CD4-positive, alpha-beta T cell treated with Interleukin-10 for 1 hour (primary cell): Measurements from ENCODE around the gene MOGAT2.
"Not testable (repeated sequence)": the region's sequence is repeated elsewhere in the genome, so short reads cannot be mapped to it uniquely, and the experiment has no call there.

ENCODE experiments used
- DNase-seq: peaks from one replicate; pipeline ENCODE4 v3.0.0-alpha.2; 2020

Gene MOGAT2

DNA sequence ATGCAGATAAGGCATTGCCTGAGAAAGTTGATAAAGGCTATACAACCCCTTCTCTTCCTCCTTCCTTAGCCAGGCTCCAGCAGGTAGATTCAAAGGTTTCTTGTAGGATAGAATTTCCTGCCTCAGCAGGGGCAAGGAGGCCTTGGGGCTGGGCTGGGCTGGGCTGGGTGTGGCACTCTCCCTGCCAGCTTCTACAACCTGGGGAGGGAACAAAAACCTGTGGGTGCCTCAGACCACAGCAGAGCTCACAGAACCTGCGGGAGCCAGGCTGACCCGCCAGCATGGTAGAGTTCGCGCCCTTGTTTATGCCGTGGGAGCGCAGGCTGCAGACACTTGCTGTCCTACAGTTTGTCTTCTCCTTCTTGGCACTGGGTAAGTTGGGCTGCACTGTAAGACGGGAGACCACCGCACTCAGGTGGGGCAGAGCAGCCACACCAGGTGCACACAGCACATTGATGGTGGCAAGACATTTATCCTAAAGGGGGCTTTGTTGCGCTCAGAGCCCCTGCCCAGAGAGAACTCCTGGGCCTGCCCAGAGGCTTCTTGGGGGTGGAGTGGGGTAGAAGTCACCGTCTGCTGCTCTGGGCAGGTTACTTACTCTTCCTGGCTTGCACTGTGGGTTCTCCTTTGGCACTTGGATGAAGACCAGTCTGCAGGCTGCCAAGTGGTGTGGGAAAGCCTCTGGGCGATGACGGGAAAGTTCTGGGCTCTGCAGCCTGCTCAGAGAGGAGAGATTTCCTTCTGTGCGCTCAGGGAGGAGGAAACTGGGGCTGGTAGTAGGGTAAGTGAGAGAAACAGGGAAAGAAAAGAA is at the start of gene MOGAT2:
MOGAT2 (plus strand) TSS at position 231 of the 811 bp plus-strand sequence; CDS start at position 282, 51 bp downstream.
- DNase-seq: no peak

DNA sequence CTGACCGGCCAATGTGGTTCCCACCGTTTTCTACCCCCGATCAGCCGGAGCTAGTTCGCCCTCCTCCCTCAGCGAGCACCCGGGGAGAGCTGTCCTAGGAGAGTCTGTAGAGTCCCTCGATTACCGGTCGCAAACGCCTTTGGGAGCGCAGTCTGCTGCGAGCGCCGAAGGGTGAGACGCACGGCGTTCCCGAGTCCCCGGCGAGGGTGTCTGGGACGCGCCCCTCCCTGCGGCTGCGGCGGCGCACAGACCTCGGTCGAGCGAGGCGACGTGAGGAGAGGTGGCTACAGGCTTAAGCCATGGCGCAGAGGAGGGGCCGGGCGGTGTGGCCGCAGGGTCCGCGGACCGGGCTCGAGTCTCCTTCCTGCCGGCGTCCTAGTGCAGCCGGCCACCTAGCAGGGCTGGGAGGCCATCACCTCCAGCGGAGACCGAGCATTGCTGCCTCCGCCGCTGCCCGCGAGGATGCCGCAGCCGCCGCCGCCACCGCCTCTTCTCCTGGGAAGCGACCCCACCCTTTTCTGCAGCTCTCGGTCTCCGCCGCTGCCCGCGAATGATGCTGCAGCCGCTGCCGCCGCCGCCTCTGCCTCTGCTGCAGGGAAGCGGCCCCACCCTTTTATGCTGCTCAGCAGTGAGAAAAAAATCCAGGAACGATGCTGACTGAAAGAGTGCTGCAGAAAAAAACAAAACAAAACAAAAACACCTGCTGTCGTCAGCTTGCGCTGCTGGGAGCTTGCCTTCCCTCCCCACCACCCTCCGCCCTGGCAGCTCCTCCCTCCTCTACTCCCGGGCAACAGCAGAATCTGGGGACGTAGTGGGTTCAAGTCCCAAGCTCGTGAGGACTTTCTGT is 49.0 kb upstream of the MOGAT2 start, which contains the start of gene MAP6:
MAP6 (minus strand) TSS at position 588 of the 847 bp plus-strand sequence. CDS start 669 bp downstream, outside the sequence.
- peak; percentile 9 for DNase-seq

DNA sequence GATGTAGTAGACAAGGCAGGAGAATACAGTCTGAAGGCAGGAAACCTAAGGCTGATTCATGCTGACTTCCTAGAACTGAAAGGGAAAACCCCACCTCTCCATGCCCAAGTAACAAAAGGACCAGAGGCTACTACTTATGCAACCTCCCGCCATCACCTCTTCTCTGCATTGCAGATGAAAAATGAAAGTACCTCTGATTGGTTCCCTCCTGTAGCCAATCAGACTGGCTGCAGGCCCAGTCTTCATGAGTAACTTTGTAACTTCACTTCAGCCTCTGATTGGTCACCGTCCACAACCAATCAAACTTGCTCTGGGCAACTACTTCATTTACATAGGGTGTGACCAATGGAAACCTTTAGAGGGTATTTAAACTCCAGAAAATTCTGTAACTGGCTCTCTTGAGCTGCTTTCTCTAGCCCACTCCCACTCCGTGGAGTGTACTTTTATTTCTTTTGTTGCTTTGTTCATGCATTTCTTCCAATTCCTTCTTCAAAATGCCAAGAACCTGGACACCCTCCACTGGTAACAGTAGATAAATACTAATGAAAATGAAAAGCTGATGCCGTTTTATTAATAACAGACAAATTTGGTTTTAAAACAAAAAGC is 43.6 kb upstream of the MOGAT2 start:
- DNase-seq: no peak

DNA sequence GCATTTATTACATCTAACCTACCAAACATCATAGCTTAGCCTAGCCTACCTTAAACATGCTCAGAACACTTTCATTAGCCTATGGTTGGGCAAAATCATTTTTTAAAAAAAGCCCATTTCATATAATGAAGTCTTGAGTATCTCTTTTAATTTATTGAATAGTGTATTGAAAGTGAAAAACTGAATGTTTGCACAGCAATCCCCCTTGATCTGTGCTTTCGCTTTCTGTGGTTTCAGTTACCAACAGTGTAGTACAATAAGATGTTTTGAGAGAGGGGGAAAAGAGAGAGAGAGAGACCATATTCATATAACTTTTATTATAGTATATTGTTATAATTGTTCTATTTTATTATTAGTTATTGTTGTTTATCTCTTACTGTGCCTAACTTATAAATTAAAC is 40.4 kb upstream of the MOGAT2 start:
- DNase-seq: no peak

DNA sequence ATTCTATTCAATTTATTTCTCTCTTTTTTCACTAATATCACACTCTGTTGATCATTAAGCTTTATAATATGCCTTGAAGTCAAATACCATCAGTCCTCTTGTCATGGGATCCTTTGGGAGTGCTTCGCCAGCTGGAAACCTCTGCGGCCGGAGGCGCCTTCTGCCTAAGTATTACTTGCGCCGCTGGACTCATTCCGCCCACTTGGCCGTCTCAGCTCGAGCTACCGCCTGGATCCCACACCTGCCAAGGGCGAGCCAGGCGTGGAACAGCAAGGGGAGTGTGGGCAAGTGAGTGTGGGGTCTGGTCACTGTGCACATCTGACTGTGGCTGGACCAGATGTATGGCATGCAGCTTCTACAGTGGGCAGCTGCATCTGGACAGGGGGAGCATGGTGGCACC is 39.7 kb upstream of the MOGAT2 start:
- DNase-seq: no peak

DNA sequence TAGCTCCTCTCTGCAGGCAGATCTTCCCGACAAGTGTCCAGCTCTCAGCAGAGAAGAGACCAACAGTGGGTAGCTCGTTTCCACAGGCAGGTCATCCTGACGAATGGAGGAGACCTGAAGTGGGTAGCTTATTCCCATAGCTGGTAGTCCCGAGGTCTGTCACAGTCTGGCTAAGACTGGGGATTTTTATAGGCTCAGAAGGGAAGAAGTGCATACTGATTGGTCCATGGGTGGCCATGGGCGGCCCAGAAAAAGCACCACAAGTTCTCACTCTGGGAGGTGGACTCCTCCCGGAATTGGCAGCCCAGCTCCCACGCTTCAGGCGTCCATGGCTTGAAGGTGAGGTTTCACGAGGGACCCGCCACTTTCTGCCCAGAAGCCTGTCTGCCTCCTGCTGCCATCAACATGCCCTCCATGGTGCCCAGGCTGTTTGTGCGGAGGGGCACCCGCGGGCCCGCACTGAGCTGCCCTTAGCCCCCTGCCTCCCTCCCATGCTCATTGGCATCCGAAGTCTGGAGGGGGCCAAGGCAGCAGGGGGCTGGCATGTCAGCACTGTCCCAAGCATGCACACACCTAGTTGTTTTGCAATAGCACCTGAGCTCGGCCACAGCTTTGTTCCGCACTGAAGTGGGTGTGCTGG is 38.9 kb upstream of the MOGAT2 start:
- DNase-seq: no peak

DNA sequence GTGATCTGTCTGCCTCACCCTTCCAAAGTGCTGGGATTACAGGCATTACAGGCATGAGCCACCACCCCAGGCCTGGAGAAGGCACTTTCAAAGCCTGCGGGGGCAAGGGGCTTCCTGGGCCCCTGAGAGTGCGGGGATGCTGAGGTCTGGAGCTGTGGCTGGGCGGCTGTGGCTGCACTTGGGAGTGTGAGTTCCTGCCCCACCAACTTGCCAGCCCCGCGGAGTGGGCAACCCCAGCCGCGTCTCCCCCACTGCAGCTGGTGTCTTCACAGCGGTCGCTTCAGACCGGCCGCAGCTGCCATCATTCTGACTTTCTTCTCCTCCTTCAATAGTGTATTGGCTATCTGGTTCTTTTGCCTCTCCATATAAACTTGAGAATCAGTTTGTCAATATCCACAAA is 38.1 kb upstream of the MOGAT2 start:
- DNase-seq: no peak

DNA sequence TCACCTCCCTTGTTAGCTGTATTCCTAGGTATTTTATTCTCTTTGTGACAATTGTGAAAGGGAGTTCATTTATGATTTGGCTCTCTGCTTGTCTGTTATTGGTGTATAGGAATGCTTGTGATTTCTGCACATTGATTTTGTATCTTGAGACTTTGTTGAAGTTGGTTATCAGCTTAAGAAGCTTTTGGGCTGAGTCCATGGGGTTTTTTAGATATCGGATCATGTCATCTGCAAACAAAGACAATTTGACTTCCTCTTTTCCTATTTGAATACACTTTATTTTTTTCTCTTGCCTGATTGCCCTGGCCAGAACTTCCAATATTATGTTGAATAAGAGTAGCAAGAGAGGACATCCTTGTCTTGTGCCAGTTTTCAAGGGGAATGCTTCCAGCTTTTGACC is 33.8 kb upstream of the MOGAT2 start:
- DNase-seq: not testable (repeated sequence)

DNA sequence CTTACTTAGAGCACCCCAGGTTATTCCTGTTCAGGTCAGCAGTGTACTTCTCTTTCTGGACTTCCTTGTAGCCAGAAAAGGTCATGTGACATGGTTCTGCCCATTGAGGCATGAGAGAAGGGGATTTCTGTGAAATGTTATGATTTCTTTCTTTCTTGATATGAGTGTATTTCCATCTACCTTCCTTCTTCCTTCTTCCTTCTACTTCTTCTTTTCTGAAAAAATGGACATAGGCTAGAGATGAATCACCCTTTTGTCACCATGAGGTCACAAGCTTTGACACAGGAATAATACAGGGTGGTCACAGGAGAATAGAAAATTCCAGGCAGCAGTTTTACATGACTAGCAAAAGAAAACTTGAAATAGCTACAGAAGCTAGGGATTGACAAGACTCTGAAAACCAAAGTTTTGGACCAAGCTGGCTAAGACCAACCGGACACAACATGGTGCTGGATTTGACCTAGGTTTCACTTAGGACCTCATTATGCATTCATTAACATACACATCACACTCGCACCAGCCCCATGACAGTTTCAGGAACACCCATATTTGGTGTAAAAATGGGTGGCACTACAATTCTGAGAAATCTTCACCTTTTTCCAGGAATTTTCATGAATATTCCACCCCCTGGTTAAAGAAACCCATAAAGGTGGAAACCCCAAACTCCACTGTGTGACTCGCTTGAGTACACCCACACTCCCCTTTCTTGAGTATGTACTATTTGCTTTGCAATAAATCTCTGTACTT is 27.6 kb upstream of the MOGAT2 start:
- no peak for DNase-seq

DNA sequence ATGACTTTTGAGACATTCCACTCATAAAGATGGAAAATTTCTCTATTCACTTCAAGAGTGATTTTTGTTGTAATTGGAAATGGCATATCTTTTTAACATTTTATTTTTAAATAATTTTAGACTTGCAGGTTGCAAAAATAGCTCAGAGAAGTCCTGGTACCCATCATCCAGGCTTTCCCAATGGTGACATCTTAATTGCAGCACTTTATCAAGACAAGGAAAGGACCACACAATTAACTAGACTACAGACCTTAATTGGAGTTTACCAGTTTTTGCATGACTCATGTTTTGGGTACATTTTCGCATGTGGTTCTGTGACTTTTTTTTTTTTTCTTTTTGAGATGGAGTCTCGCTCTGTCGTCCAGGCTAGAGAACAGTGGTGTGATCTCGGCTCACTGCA is 25.8 kb upstream of the MOGAT2 start:
- DNase-seq: no peak

DNA sequence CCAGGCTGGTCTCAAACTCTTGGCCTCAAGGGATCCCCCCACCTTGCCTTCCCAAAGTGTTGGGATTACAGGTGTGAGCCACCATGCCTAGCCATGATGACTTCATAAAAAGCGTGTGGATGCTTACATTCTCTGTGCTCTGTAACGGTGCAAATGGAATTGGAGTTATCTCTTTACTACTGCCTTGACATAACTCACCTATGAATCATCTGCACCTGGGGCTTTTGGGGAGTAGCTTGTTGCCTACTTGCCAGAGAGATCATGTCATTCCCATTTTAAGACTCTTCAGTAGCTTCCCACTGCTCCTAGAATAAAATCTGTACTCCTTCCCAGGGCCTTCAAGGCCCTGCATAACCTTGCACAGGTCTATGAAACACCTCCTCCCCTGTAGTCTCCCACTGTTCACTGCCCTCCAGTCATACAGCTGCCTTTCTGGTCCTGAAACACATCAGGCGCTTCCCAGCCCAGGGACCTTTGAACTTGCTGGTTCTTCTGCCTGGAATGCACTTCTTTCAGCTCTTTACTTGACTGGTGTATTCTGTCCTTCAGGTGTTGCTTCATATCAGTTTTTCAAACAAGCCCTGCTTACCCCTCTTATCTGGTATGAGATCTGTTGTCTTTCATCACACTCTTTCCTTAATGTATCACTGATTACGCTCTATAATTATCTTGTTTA is 19.6 kb upstream of the MOGAT2 start:
- no peak for DNase-seq

DNA sequence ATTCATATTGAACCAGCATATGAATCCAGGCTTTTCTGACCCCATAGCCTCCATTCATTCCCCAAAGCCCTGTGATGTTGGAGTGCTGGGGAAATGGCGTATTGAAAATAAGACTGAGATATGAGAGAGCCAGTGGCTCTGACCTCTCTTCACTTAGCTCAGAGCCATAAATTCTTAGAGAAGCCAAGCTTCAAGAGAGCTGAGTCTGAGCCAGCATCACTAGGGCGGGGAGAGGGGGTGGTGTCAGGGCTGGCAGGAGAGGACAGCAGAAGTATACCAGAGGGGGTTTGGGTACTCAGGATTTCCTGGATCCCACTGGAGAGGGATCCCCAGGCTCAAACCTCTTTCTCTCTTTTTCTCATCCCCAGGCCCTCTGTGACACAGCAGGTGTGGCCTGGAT is 16.7 kb upstream of the MOGAT2 start:
- DNase-seq: no peak

DNA sequence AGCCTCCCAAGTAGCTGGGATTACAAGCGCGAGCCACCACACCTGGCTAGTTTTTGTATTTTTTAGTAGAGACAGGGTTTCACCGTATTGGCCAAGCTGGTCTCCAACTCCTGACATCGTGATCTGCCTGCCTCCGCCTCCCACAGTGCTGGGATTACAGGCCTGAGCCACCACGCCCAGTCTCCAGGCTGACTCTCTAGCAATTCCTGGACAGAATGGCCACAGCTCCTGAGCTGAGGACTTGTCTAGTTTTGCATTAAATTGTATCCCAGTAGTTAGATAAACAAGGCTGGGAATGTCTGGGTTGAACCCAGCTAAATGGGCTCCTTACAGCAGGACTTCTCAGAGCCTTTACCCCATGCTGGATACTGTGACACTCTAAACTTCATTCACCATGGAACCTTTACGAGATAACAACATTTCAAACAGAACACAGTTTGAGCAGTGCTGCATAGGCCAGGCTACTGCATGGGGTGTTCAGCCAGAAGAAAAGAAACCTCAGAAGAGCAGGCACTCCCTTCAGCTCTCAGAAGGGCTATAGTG is 13.9 kb upstream of the MOGAT2 start:
- DNase-seq: no peak

DNA sequence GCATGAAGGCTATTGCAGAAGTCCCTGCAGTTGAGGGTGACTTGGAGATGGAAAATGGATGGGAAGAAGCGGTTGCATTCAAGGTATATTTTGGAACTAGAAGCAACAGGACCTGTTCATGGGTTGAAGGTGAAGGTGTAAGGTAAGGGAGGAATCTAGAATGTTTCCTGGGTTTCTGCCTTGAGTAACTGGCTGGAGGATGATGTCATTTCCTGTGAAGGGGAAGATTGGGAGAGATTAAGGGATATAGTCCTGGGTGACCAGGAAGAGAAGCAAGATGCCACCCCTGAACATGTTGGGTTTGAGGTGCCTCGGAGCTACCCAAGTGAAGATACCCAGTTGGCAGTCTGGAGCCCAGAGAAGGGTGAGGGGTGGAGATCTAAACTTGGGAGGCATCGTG is 12.1 kb upstream of the MOGAT2 start:
- no peak for DNase-seq

DNA sequence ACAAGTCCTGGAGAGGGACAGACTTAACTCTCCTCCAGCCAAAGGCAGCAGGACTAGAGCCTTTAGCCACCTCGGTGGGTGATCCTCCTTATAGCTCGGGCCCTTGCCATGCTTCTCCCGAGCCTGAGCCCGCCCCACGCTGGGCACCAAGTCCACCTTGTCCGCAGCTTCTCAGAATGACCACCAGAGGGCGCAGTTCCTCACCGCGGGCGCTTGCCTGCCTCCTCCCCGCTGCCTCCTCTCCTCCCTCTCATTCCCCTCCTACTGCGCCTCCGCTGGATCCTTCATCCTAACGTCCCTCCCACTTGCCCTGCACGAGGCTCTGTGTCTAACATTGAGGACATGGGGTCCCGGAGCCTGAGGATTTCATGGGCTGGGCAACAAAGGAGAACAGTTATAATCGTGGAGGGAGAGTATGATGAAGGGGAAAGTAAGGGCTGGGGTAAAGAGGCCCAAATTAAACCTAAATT is 11.3 kb upstream of the MOGAT2 start:
- DNase-seq: peak; percentile 63

DNA sequence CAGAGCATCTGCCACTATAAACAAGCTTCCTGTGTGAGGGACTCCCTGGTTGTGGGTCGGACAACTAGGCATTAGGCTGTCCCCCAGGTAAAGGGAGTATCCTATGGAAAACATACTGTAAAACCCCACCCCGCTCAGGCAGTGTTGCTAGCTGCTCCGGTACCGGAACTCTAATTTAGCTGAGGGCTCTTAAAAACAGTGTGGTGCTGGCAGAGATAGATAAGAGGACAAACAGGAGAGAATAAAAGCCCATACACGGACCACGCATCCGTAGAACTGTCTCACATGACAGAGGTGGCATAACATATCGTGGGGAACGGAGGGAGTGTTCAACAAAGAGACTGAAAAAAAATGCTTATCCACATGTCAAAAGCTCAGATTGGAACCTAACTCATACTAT is 3.4 kb upstream of the MOGAT2 start:
- no peak for DNase-seq

DNA sequence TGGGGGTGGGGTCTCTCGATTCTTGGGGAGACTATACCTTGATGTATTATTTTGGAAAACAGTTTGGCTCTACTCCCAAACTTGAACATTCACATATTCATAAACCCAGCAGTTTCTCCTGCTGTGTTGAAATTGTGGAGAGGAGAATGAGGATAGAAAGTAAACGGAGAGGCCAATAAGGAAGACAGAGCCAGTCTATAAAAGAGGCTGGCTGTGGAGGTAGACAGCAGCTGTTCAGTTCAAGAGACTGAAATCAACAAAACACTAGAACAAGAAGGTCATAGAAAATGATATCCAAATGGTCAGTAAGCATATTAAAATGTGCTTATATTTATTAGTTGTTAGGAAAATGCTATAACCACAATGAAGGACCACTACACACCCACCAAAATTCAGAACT is 1.9 kb upstream of the MOGAT2 start:
- DNase-seq: no peak

DNA sequence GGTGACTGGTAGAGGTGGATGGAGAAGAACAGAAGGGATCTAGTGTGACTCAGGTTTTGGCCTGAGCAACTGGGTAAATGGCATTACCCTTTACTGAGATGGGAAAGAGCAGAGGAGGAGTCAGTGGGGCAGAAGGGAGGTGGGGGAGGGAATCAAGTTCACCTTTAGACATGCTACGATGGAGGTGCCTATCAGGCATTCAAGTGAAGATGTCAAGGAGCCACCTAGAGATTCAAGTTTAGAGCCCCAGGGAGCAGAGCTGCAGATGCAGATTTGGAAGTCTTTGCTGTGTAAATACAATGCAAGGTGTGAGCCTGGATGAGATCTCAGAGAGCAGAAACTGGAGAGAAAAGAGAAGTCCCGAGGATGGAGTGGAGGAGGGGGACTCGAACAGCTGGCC is 979 bp upstream of the MOGAT2 start:
- no peak for DNase-seq

DNA sequence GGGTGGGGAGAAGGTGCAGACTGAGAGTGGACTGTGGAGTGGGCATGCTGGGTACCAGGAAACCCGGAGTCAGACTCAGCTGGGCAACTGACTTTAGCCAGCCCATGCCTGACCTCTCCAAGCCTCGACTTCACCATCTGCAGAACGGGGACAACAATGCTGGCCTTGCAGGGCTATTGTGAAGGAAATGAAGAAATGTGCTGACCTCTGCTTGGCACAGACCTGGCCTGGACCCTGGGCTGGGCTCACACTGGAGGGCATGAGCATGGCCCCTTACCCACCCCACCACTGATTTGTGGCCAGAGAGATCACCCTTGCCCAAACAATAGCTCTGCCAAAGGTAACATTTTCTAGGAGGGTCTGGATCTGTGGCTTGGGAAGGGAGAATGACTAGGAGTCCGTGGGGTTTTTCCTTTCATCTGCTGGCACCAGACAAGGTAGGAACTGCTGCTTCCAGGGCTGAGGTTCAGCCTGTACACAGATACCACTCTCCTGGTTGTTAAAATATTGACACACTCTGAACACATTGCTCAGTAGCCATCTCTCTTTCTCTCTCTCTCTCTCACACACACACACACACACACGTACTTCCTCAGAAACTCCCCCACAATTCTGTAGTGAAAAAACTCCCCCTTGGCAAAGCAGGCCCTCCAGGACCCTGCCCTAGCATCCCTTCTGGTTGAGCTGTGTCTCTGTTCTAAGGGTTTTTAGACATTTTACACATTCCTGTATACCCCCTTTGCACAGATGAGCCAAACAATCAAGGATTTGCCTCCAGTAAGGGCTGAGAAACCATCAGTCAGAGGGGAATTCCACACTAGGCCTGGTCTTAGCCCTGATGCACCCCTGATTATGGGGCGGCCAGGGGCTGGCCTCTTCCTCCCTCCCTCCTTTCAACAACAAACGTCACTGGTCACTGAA is 1.0 kb downstream of the MOGAT2 start:
- no peak for DNase-seq
